ENCODE data around the gene CDADC1. TPM values are rescaled to one million over a fixed set of nuclear protein-coding genes. Genes with fewer than 3 reads are reported as not detected.
"Not testable (repeated sequence)": the region's sequence is repeated elsewhere in the genome, so short reads cannot be mapped to it uniquely, and the experiment has no call there.

Gene CDADC1
- total and polyA plus RNA-seq, 2 donors: 4.9 to 8.0 TPM

GRCh38 chr13:49326222-49326917, 78.6 kb downstream of the CDADC1 start:
- no peaks in the 10 kb centered on the region for H3K36me3 ChIP-seq (ENCODE audit: control insufficient read depth in 2 of 2, insufficient read depth in 2 of 2, low read length in 1 of 2)
- no peak overlapping the region for H3K4me3 ChIP-seq (ENCODE audit: low read length in 2 of 2)
- H3K4me1 ChIP-seq (ENCODE audit: control insufficient read depth in 2 of 2, insufficient read depth in 2 of 2, low read length in 2 of 2): no peaks in the 10 kb centered on the region
- DNase-seq (ENCODE audit: low read depth in 6 of 9, low spot score in 9 of 9): no peak
- 89% methylated on average over 7 of the region's 7 CpGs for WGBS
- H3K9me3 ChIP-seq (ENCODE audit: control insufficient read depth in 2 of 2, insufficient read depth in 1 of 2, low read length in 1 of 2): no peaks in the 10 kb centered on the region
- H3K27ac ChIP-seq (ENCODE audit: low read depth in 1 of 2, low read length in 1 of 2): no peak overlapping the region
- no peaks in the 10 kb centered on the region for H3K27me3 ChIP-seq (ENCODE audit: control insufficient read depth in 2 of 2, insufficient read depth in 1 of 2, low read length in 1 of 2)

- WGBS: 100% methylated on average over 3 of the region's 3 CpGs
- H3K27me3 ChIP-seq (ENCODE audit: control insufficient read depth in 2 of 2, insufficient read depth in 1 of 2, low read length in 1 of 2); H3K9me3 ChIP-seq (ENCODE audit: control insufficient read depth in 2 of 2, insufficient read depth in 1 of 2, low read length in 1 of 2); DNase-seq (ENCODE audit: low read depth in 6 of 9, low spot score in 9 of 9); H3K4me3 ChIP-seq (ENCODE audit: low read length in 2 of 2); H3K4me1 ChIP-seq (ENCODE audit: control insufficient read depth in 2 of 2, insufficient read depth in 2 of 2, low read length in 2 of 2); H3K27ac ChIP-seq (ENCODE audit: low read depth in 1 of 2, low read length in 1 of 2); H3K36me3 ChIP-seq (ENCODE audit: control insufficient read depth in 2 of 2, insufficient read depth in 2 of 2, low read length in 1 of 2): not testable (repeated sequence)
Measured at GRCh38 chr13:49327145-49327544, 79.4 kb downstream of the CDADC1 start.

- Histone ChIP-seq H3K4me1 (ENCODE audit: control insufficient read depth in 2 of 2, insufficient read depth in 2 of 2, low read length in 2 of 2) (no peaks in the 10 kb centered on the region), H3K27me3 (ENCODE audit: control insufficient read depth in 2 of 2, insufficient read depth in 1 of 2, low read length in 1 of 2) (no peaks in the 10 kb centered on the region), H3K9me3 (ENCODE audit: control insufficient read depth in 2 of 2, insufficient read depth in 1 of 2, low read length in 1 of 2) (no peaks in the 10 kb centered on the region), H3K36me3 (ENCODE audit: control insufficient read depth in 2 of 2, insufficient read depth in 2 of 2, low read length in 1 of 2) (no peaks in the 10 kb centered on the region), H3K4me3 (ENCODE audit: low read length in 2 of 2) (no peak overlapping the region), H3K27ac (ENCODE audit: low read depth in 1 of 2, low read length in 1 of 2) (no peak overlapping the region)
- no peak for DNase-seq (ENCODE audit: low read depth in 6 of 9, low spot score in 9 of 9)
- WGBS: 90% methylated on average over 8 of the region's 8 CpGs
Measured at GRCh38 chr13:49329831-49330545, 82.3 kb downstream of the CDADC1 start.

GRCh38 chr13:49330546-49330864, 82.8 kb downstream of the CDADC1 start:
- no peak overlapping the region for H3K4me3 ChIP-seq (ENCODE audit: low read length in 2 of 2)
- no peaks in the 10 kb centered on the region for H3K36me3 ChIP-seq (ENCODE audit: control insufficient read depth in 2 of 2, insufficient read depth in 2 of 2, low read length in 1 of 2)
- H3K27ac ChIP-seq (ENCODE audit: low read depth in 1 of 2, low read length in 1 of 2): no peak overlapping the region
- H3K9me3 ChIP-seq (ENCODE audit: control insufficient read depth in 2 of 2, insufficient read depth in 1 of 2, low read length in 1 of 2): no peaks in the 10 kb centered on the region
- WGBS: 99% methylated on average over 1 of the region's 1 CpG
- H3K4me1 ChIP-seq (ENCODE audit: control insufficient read depth in 2 of 2, insufficient read depth in 2 of 2, low read length in 2 of 2): no peaks in the 10 kb centered on the region
- no peak for DNase-seq (ENCODE audit: low read depth in 6 of 9, low spot score in 9 of 9)
- no peaks in the 10 kb centered on the region for H3K27me3 ChIP-seq (ENCODE audit: control insufficient read depth in 2 of 2, insufficient read depth in 1 of 2, low read length in 1 of 2)

GRCh38 chr13:49336655-49337054, 88.9 kb downstream of the CDADC1 start:
- Histone ChIP-seq H3K4me3 (ENCODE audit: low read length in 2 of 2) (no peak overlapping the region), H3K4me1 (ENCODE audit: control insufficient read depth in 2 of 2, insufficient read depth in 2 of 2, low read length in 2 of 2) (no peaks in the 10 kb centered on the region), H3K9me3 (ENCODE audit: control insufficient read depth in 2 of 2, insufficient read depth in 1 of 2, low read length in 1 of 2) (no peaks in the 10 kb centered on the region), H3K27me3 (ENCODE audit: control insufficient read depth in 2 of 2, insufficient read depth in 1 of 2, low read length in 1 of 2) (no peaks in the 10 kb centered on the region), H3K27ac (ENCODE audit: low read depth in 1 of 2, low read length in 1 of 2) (no peak overlapping the region), H3K36me3 (ENCODE audit: control insufficient read depth in 2 of 2, insufficient read depth in 2 of 2, low read length in 1 of 2) (no peaks in the 10 kb centered on the region)
- WGBS: 95% methylated on average over 4 of the region's 4 CpGs
- no peak for DNase-seq (ENCODE audit: low read depth in 6 of 9, low spot score in 9 of 9)

- H3K4me1 ChIP-seq (ENCODE audit: control insufficient read depth in 2 of 2, insufficient read depth in 2 of 2, low read length in 2 of 2): no peaks in the 10 kb centered on the region
- no peak overlapping the region for H3K27ac ChIP-seq (ENCODE audit: low read depth in 1 of 2, low read length in 1 of 2)
- DNase-seq (ENCODE audit: low read depth in 6 of 9, low spot score in 9 of 9): no peak
- no peak overlapping the region for H3K4me3 ChIP-seq (ENCODE audit: low read length in 2 of 2)
- 97% methylated on average over 10 of the region's 10 CpGs for WGBS
- H3K27me3 ChIP-seq (ENCODE audit: control insufficient read depth in 2 of 2, insufficient read depth in 1 of 2, low read length in 1 of 2): no peaks in the 10 kb centered on the region
- no peaks in the 10 kb centered on the region for H3K36me3 ChIP-seq (ENCODE audit: control insufficient read depth in 2 of 2, insufficient read depth in 2 of 2, low read length in 1 of 2)
- no peaks in the 10 kb centered on the region for H3K9me3 ChIP-seq (ENCODE audit: control insufficient read depth in 2 of 2, insufficient read depth in 1 of 2, low read length in 1 of 2)
Measured at GRCh38 chr13:49340161-49340560, 92.4 kb downstream of the CDADC1 start.

GRCh38 chr13:49341517-49341916, 93.8 kb downstream of the CDADC1 start:
- no peaks in the 10 kb centered on the region for H3K36me3 ChIP-seq (ENCODE audit: control insufficient read depth in 2 of 2, insufficient read depth in 2 of 2, low read length in 1 of 2)
- no peak overlapping the region for H3K4me3 ChIP-seq (ENCODE audit: low read length in 2 of 2)
- DNase-seq (ENCODE audit: low read depth in 6 of 9, low spot score in 9 of 9): no peak
- no peaks in the 10 kb centered on the region for H3K4me1 ChIP-seq (ENCODE audit: control insufficient read depth in 2 of 2, insufficient read depth in 2 of 2, low read length in 2 of 2)
- H3K27ac ChIP-seq (ENCODE audit: low read depth in 1 of 2, low read length in 1 of 2): no peak overlapping the region
- H3K9me3 ChIP-seq (ENCODE audit: control insufficient read depth in 2 of 2, insufficient read depth in 1 of 2, low read length in 1 of 2): no peaks in the 10 kb centered on the region
- 98% methylated on average over 3 of the region's 3 CpGs for WGBS
- H3K27me3 ChIP-seq (ENCODE audit: control insufficient read depth in 2 of 2, insufficient read depth in 1 of 2, low read length in 1 of 2): no peaks in the 10 kb centered on the region

GRCh38 chr13:49341941-49342340, 94.2 kb downstream of the CDADC1 start:
- no peaks in the 10 kb centered on the region for H3K27me3 ChIP-seq (ENCODE audit: control insufficient read depth in 2 of 2, insufficient read depth in 1 of 2, low read length in 1 of 2)
- DNase-seq (ENCODE audit: low read depth in 6 of 9, low spot score in 9 of 9): no peak
- no peaks in the 10 kb centered on the region for H3K36me3 ChIP-seq (ENCODE audit: control insufficient read depth in 2 of 2, insufficient read depth in 2 of 2, low read length in 1 of 2)
- no peaks in the 10 kb centered on the region for H3K9me3 ChIP-seq (ENCODE audit: control insufficient read depth in 2 of 2, insufficient read depth in 1 of 2, low read length in 1 of 2)
- H3K27ac ChIP-seq (ENCODE audit: low read depth in 1 of 2, low read length in 1 of 2): no peak overlapping the region
- no peak overlapping the region for H3K4me3 ChIP-seq (ENCODE audit: low read length in 2 of 2)
- H3K4me1 ChIP-seq (ENCODE audit: control insufficient read depth in 2 of 2, insufficient read depth in 2 of 2, low read length in 2 of 2): no peaks in the 10 kb centered on the region

- Histone ChIP-seq H3K4me3 (ENCODE audit: low read length in 2 of 2) (no peak overlapping the region), H3K27me3 (ENCODE audit: control insufficient read depth in 2 of 2, insufficient read depth in 1 of 2, low read length in 1 of 2) (no peaks in the 10 kb centered on the region), H3K27ac (ENCODE audit: low read depth in 1 of 2, low read length in 1 of 2) (no peak overlapping the region), H3K9me3 (ENCODE audit: control insufficient read depth in 2 of 2, insufficient read depth in 1 of 2, low read length in 1 of 2) (no peaks in the 10 kb centered on the region), H3K4me1 (ENCODE audit: control insufficient read depth in 2 of 2, insufficient read depth in 2 of 2, low read length in 2 of 2) (no peaks in the 10 kb centered on the region), H3K36me3 (ENCODE audit: control insufficient read depth in 2 of 2, insufficient read depth in 2 of 2, low read length in 1 of 2) (no peaks in the 10 kb centered on the region)
- DNase-seq (ENCODE audit: low read depth in 6 of 9, low spot score in 9 of 9): no peak
- WGBS: 97% methylated on average over 2 of the region's 2 CpGs
Measured at GRCh38 chr13:49342454-49342853, 94.7 kb downstream of the CDADC1 start.
